KMS-11 (cell line): ENCODE measurements around the gene OR5B2.

Experiments
- H2AFZ ChIP-seq: fragments of 200-600 bp; sonication (generic); 2 replicates; pipeline ENCODE4 v1.6.1; 2016; ENCODE audit warnings: antibody characterized with exemption, mixed run types, low read depth
- H3K27ac ChIP-seq: fragments of 200-600 bp; sonication (generic); 2 replicates; pipeline ENCODE4 v1.6.1; 2016; ENCODE audit warnings: mild to moderate bottlenecking, mixed run types
- H3K27me3 ChIP-seq: fragments of 200-600 bp; sonication (generic); 2 replicates; pipeline ENCODE4 v1.6.1; 2017; ENCODE audit warnings: mild to moderate bottlenecking, low read depth, mixed run types, moderate library complexity; ENCODE audit not compliant: insufficient read depth
- H3K36me3 ChIP-seq: fragments of 200-600 bp; sonication (generic); 2 replicates; pipeline ENCODE4 v1.6.1; 2017; ENCODE audit warnings: mild to moderate bottlenecking, mixed run types; ENCODE audit not compliant: insufficient read depth
- H3K4me1 ChIP-seq: fragments of 200-600 bp; sonication (generic); 2 replicates; pipeline ENCODE4 v1.6.1; 2016; ENCODE audit warnings: mild to moderate bottlenecking, low read depth, mixed run types; ENCODE audit not compliant: poor library complexity, severe bottlenecking
- H3K4me2 ChIP-seq: fragments of 200-600 bp; sonication (generic); 2 replicates; pipeline ENCODE4 v1.7.0; 2016; ENCODE audit warnings: mild to moderate bottlenecking, mixed run types
- H3K4me3 ChIP-seq: fragments of 200-600 bp; sonication (generic); IDR thresholded peaks from 2 replicates; pipeline ENCODE4 v1.6.1; 2017; ENCODE audit warnings: low read depth, low read length, mixed read lengths; ENCODE audit not compliant: insufficient read depth
- H3K79me2 ChIP-seq: fragments of 200-600 bp; sonication (generic); 2 replicates; pipeline ENCODE4 v1.6.1; 2016; ENCODE audit warnings: low read depth, mixed run types; ENCODE audit not compliant: insufficient read depth
- H3K9ac ChIP-seq: fragments of 200-600 bp; sonication (generic); 2 replicates; pipeline ENCODE4 v1.6.1; 2016; ENCODE audit warnings: mild to moderate bottlenecking, mixed run types
- H4K20me1 ChIP-seq: fragments of 200-600 bp; sonication (generic); 2 replicates; pipeline ENCODE4 v1.6.1; 2016; ENCODE audit warnings: mild to moderate bottlenecking, mixed run types; ENCODE audit not compliant: insufficient read depth
- TF ChIP-seq, protein P1 (sequence below): fragments of 200-600 bp; sonication (generic); conservative IDR thresholded peaks from 2 replicates; pipeline ENCODE4 v1.6.1; 2017; ENCODE audit warnings: low read depth, mild to moderate bottlenecking, antibody characterized with exemption, low read length, moderate library complexity, mixed read lengths

OR5B2 gene

DNA sequence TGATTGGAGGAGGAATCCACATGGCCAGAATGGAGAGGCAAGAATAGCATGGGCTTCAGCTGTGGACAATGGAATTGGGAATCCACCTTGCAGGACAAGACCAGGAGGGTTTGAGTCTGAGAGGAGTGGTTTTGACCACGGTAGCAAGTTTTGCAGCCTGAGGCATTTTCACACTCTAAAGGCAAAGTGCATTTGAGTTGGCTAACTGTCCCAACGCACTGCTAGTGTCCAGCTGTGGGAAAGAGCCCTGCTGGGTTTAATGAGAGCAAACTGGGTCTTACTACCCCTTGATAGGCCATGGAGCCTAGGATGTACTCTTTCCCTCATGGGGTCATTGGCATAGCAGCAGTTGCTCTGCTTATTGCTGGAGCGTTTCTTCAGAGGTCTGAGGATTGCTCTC lies at the start of gene OR5B2:
OR5B2 (minus strand) TSS at position 101 of the 400 bp plus-strand sequence. CDS start 4,860 bp downstream, outside the sequence.
- Histone ChIP-seq H3K9ac (no peak within 1 kb of the TSS), H2AFZ (no peak within 1 kb of the TSS), H3K36me3 (no peaks in the 10 kb centered on the region), H3K27me3 (no peaks in the 10 kb centered on the region), H3K79me2 (no peaks in the 10 kb centered on the region), H3K27ac (no peak within 1 kb of the TSS), H3K4me2 (no peak within 1 kb of the TSS), H3K4me1 (no peaks in the 10 kb centered on the region), H4K20me1 (no peaks in the 10 kb centered on the region), H3K4me3 (no peak within 1 kb of the TSS)
- TF ChIP-seq, protein P1, sequence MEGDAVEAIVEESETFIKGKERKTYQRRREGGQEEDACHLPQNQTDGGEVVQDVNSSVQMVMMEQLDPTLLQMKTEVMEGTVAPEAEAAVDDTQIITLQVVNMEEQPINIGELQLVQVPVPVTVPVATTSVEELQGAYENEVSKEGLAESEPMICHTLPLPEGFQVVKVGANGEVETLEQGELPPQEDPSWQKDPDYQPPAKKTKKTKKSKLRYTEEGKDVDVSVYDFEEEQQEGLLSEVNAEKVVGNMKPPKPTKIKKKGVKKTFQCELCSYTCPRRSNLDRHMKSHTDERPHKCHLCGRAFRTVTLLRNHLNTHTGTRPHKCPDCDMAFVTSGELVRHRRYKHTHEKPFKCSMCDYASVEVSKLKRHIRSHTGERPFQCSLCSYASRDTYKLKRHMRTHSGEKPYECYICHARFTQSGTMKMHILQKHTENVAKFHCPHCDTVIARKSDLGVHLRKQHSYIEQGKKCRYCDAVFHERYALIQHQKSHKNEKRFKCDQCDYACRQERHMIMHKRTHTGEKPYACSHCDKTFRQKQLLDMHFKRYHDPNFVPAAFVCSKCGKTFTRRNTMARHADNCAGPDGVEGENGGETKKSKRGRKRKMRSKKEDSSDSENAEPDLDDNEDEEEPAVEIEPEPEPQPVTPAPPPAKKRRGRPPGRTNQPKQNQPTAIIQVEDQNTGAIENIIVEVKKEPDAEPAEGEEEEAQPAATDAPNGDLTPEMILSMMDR = no peak

DNA sequence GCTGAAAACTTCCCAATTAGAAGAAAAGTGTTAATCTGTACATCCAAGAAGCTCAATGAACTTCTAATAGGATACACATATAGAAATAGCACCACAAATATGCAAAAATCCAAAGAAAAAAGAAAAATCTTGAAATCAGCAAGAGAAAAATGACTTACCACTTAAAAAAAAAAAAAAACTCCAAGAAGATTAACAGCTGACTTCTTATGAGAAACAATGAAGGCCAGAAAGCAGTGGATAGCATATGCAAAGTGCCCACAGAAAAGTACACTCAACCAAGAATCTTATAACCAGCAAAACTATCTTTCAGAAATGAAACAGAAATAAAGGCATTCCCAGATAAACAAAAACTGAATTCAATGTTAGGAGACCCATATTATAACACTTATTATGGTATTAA lies 44.0 kb upstream of the OR5B2 start:
- Histone ChIP-seq H3K27ac (no peak overlapping the region), H3K27me3 (no peaks in the 10 kb centered on the region), H3K4me3 (no peak overlapping the region), H3K9ac (no peak overlapping the region), H3K4me1 (no peaks in the 10 kb centered on the region), H3K4me2 (no peak overlapping the region), H3K36me3 (no peaks in the 10 kb centered on the region), H3K79me2 (no peaks in the 10 kb centered on the region), H2AFZ (no peak overlapping the region), H4K20me1 (no peaks in the 10 kb centered on the region)
- TF ChIP-seq, protein P1 = no peak

DNA sequence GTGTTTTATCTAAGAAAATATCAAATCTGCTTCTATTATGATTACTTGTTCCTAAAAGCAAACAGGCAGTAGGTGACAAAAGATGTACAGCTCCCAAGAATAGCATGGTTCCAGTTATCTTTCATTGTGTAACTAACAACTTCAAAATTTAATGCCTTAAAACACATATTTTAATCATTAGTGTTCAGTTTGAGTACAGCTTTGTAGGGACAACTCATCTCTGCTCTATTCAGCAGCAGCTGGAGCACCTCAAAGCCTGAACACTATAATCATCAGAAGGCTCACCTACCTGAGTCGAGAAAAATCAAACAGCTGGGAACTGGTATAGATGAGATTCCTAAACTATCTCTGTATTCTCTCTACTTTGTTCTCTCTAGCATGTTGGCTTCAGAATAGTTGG lies 38.4 kb upstream of the OR5B2 start:
- TF ChIP-seq, protein P1 = no peak
- Histone ChIP-seq H3K36me3 (no peaks in the 10 kb centered on the region), H3K9ac (no peak overlapping the region), H3K4me2 (no peak overlapping the region), H2AFZ (no peak overlapping the region), H3K4me1 (no peaks in the 10 kb centered on the region), H3K79me2 (no peaks in the 10 kb centered on the region), H4K20me1 (no peaks in the 10 kb centered on the region), H3K4me3 (no peak overlapping the region), H3K27me3 (no peaks in the 10 kb centered on the region), H3K27ac (no peak overlapping the region)

DNA sequence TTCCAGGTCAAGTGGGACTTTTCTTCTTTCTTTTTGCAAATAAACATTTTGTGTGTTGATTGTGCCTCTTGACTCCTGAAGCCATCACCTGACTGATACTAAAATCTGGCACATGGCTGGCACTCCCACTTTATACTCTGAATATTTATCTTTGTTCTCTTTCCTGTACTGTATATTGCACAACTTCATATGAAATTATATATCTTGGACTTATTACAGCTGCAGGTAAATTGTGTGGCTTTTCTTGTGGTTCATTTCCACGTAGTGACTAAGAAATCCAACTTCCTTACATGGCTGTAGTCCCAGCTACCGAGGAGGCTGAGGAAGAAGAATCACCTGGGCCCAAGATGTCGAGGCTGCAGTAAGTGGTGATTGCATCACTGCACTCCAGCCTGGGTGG lies 37.8 kb upstream of the OR5B2 start:
- Histone ChIP-seq H3K27me3 (no peaks in the 10 kb centered on the region), H3K4me2 (no peak overlapping the region), H3K36me3 (no peaks in the 10 kb centered on the region), H4K20me1 (no peaks in the 10 kb centered on the region), H3K4me1 (no peaks in the 10 kb centered on the region), H3K27ac (no peak overlapping the region), H2AFZ (no peak overlapping the region), H3K9ac (no peak overlapping the region), H3K4me3 (no peak overlapping the region), H3K79me2 (no peaks in the 10 kb centered on the region)
- TF ChIP-seq, protein P1 = no peak
